HG03565 (cell line): ENCODE measurements around the gene FAM50A.

Source experiments
- ATAC-seq: cut with Tn5 transposase; IDR thresholded peaks from one replicate; pipeline ENCODE4 v1.9.1; 2021; ENCODE audit warnings: mild to moderate bottlenecking, moderate library complexity; ENCODE audit not compliant: unreplicated experiment

Gene FAM50A

DNA sequence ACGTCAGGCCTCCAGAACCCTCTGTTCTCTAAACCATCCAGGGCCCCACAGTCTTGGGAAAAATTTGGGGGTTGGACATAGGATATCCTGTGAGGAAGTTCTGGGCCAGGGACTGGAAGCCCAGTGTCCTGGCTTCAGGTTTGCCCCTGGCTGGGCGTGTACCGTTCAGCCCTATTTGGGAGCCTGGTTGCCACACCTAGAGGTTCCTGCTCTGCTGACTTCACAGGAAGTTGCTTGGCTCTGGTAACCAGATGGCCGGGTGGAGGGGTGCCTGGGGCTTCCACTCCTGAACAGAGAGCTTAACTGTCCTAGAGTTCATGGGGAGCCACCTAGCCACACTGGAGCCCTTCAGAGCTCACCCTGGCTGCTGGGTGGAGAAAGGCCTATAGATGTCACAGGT is 31.5 kb upstream of the FAM50A start:
- no peak for ATAC-seq

DNA sequence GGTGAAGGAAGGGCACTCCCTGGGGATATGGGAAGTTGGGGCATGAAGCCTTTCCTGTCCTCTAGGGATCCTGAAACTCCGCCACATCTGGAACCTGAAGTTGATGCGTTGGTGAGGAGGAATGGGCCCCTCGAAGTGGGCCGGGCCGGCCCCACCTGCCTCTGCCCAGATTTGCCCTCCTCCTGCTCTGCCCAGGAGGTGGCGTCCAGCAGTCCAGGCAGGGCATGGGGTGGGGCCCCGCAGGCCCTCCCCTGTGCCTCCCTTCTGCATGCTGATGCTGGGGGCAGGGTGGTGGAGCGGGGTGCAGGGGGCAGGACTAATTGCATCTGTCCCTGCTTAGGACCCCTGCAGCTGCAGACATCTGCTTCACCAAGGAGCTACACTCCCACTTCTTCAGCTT is 30.8 kb upstream of the FAM50A start:
- no peak for ATAC-seq

DNA sequence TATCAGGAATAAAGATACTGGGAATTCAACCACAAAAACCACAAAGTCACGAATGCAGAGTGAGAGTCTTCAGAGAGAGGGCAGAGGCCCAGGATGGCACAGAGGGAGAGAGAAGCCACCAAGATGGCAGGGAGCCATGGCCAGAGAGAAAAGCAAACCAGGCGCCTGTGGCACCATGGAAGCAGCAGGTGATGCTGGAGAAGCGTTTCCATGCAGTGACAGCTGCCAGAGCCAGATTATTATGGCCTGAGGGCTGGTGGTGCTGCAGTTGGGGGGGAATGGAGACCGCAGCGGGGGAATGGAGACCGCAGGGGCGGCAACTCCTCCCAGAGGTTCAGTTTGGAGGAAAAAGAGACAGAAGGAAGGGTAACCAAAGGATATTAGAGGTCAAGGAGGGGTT is 26.8 kb upstream of the FAM50A start:
- ATAC-seq, result no peak

DNA sequence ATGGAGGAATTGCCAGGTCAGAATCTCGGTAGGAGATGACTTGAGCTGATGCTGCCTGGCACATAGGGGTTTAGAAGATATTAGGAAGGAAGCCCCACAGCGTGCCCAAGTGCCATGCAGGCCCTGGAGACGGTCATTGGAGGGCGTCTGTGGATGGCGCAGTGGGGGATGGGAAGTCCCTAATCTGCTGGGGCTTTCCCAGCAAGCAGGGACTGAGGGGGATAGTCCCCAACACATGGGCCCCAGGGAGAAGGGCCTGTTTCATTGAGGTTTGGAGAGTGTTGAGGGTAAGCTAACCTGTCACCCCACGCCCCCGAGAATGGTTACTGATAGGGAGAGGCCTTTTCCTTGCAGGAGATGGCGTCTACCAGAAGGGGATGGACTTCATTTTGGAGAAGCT is 24.8 kb upstream of the FAM50A start:
- no peak for ATAC-seq

DNA sequence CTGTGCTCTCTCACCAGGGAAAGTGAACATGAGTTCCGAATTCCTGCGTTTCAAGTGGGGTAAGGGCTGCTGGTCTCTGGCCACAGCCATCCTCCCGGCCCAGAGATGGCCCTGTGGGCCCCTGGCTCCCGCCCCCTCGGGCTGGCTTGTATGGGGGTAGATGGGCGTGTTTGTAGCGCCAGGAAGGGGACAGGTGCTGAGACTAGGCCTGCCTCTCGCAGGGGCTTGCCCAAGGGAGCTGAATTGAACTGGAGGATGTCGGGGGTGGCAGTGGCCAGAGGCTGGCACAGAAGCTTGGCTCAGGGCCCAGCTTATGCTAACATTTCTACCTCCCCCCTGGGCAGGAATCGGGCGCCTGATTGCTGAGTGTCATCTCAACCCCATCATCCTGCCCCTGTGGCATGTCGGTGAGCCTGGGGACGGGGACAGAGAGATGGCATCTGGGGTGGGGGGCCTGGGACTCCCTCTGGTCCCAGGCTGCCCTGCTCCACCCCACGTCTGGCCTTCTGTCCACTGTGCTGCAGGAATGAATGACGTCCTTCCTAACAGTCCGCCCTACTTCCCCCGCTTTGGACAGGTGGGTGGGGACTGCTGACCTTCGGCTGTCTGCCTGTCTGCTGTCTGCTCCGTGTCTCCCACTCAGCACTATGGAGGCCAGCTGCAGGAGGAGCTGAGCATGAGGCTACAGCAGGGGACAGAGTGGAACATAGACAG is 24.1 kb upstream of the FAM50A start:
- ATAC-seq, result no peak

DNA sequence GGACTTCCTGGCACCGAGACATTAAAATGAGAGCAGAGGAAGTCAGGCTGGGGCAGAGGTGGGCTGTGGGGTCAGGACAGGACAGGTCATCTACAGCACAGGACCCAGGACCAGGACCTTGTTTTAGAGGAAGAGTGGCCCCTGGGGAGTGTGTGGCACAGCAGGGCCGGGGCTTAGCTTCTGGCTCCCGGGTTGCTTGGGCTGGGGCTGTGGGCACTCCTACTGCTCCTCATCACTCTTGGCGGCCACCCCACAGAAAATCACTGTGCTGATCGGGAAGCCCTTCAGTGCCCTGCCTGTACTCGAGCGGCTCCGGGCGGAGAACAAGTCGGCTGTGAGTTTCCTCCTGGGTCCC is 23.6 kb upstream of the FAM50A start:
- ATAC-seq, result no peak

DNA sequence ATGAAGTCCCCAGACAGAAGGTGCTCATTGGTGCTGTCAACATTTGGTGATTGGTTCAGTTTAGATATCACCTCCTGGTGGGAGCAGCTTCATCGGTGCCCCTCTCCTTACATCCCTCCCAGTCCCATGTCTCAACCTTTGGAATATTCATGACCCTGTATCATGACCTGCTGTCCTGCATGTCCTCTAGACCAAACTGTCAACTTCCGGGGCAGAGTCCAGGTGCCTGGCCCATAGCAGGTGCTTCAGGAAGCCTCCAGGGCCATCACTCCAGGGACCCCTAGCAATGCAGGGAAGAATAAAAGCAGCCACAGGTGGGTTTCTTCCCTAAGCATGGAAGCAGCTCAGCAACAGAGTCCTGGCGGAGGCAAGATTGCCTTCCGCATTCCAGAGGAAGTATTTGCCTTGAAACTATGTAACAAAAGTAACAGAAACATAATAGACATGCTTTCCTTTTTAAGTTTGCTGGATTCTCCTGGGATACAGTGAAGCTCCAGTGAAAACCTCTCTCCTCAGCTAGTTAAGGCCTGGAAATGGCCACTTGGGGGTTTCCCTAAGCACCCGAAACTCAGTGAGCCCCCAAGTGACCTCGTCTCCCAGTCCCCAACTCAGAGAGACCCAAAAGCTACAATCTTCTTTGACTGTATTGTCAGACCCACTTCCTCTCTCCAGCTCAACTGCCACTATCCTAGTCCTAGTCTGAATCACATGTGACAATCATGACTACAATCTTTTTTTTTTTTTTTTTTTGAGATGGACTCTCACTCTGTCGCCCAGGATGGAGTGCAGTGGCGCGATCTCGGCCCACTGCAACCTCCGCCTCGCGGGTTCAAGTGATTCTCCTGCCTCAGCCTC is 16.8 kb upstream of the FAM50A start:
- ATAC-seq, result no peak

DNA sequence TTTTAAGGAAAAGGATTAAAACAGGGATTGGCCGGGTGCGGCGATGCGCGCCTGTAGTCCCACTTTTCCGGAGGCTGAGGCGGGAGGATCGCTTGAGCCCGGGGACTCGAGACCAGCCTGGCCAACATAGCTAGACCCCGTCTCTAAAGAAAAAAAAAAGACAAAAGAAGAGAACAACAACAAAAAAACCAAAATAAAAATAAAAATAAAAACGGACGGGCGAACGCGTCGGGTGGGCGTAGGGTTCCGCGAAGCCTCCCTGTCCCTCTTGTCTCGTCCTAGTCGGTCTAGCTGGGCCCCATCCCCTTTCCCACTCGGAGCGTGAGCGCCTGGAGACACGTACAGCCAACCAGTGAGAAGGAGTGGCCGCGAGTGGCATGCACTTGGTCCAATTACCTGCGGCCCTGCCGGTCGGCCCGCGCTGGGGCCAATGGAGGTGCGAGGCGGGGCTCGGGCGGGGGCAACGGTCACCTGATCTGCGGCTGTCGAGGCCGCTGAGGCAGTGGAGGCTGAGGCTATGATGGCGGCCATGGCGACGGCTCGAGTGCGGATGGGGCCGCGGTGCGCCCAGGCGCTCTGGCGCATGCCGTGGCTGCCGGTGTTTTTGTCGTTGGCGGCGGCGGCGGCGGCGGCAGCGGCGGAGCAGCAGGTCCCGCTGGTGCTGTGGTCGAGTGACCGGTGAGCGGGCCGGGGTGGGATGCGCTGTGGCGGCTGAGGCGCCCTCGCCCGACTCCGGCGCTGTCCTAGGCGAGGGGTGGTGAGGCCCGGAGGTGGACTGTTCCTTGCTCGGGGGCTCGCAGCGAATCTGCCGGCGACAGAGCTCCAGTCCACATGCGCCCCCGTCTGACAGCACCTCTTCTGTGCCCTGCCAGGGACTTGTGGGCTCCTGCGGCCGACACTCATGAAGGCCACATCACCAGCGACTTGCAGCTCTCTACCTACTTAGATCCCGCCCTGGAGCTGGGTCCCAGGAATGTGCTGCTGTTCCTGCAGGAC is 15.5 kb upstream of the FAM50A start, which contains the start of gene ATP6AP1:
Gene ATP6AP1 (plus strand): TSS at position 502 of the 996 bp plus-strand sequence. CDS start 16 bp downstream, at position 518.
- peak; percentile 95 for ATAC-seq

DNA sequence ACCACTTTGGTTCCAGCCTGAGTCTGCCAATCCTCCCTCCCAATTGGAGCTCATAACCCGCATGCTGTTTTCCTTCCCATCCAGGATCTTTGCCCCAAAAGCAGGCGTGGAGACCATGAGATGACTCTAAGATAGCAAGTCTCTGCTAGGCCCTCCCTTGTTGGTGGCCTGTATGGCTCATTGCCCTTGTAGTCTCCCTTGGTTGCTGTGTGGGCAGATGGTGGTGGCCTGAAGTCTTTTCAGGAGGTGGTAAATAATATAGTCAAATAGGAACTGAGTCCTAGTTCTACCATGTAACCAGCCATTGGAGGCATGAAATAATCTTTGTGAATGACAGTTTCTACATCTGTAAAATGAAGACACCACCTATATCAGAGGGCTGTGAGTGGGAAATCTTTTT is 14.2 kb upstream of the FAM50A start:
- ATAC-seq, result no peak

DNA sequence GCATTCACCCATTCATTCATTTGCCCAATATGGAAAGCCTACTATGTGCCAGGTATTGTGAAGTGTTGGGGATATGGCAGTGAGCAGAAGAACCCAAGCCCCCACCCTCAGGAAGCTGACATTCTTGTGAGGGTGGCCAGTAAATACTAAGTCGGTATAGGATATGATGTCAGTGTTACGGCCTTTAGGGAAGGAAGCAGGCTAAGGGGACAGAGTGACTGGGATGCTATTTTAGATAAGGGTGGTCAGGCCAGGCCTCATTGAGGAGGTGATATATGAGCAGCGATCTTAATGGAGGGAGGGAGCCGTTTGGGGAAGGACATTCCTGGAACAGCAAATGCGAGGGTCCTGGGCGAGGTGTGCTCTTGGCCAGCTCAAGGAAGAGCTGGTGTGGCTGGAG is 13.5 kb upstream of the FAM50A start:
- ATAC-seq, result no peak

DNA sequence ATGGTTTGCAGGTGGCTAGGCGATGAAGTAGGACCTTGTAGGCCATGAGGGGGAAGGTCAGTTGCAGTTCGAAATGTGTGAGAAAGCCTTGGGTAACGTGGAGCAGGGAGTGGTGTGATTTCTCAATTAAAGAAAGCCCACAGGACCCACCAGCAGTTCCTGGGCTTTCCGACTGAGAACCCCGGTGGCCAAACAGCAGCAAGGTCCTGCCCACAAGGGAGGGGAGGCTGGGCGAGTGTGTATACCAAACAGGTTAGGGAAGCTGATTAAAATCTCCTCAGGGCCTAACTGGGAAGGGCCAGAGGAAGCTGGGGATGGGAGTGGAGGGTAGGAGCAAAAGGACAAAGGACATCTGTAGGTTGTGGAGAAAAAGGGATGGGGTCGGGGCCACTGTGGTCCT is 13.0 kb upstream of the FAM50A start:
- no peak for ATAC-seq

DNA sequence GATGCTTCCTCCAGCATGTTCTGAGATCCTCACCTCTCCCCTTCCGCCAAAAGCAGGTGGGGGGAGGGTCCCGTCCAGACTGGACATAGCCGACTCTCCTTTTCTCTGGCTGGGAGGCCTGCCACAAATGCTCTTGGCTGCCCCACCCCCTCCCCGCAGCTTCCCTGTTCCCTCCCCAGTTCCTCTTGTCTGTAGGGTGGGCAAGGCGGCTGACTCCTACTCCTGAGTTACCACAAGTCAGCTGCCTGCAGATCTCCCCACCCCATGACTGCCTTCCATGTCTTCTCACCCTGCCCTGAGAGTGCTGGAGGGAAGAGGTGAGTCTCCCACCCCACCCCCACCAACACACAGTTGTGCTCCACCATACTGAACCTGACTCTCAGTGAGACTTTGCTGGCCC is 12.6 kb upstream of the FAM50A start:
- ATAC-seq, result no peak

DNA sequence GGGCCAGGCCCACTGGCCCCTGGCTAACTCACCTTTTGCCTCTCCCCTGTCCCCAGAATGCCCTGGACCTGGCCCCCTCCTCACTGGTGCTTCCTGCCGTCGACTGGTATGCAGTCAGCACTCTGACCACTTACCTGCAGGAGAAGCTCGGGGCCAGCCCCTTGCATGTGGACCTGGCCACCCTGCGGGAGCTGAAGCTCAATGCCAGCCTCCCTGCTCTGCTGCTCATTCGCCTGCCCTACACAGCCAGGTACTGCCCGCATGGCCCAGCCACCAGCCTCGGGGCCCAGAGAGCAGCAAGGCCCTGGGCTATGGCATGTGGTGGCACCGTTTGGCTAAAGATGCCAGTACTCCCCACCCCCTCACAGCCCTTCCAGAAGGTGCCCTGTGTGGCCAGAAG is 11.7 kb upstream of the FAM50A start:
- ATAC-seq, result no peak

DNA sequence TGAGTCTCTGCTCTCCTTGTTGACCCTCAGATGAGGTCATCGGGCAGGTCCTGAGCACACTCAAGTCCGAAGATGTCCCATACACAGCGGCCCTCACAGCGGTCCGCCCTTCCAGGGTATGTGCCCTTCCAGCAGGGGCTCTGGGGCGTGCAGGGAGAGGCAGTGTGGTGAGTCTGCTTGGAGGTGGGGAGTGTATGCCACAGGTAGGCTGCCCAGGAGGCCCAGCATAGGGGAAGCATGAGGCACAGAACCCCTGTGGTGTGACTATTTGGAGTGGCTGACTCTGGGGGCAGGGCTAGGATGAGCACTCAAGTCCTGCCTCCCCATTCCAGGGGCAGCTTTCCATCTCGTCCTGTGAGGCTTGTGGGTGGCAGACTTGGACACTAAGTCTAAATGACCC is 10.3 kb upstream of the FAM50A start:
- ATAC-seq, result no peak

DNA sequence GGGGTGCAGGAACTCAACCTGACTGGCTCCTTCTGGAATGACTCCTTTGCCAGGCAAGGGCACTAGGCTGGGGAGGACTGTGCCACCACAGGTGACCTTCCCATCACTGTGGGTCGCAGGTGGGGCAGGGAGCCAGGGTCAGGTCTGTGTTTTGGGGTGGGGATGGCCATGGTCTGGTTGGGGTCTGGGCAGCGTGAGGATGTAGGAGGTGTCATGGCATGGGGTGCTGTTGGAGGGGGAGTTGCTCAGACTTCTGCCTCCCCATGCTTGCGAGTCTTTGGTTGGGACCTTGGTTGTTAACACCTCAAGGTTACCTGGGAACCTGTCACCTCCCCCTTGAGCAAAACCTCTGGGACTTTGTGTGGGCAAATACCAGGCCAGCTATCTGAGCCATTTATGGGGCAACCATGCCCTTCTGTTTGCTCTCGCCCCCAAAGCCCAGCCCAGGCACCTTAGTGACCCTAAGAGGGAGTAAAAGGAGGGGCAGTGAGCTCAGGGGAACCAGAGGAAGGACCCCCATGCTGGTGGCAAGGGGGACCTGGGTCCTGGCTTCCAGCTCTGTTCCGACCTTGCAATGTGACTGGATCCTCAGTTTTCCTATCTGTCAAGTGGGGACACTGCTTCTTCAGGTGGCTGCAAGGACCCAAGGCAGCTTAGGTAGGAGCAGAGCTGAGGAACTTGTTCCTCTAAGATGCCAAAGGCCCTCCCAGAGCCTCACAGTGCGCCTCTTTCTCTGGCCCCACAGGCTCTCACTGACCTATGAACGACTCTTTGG is 9.4 kb upstream of the FAM50A start:
- ATAC-seq, result no peak

DNA sequence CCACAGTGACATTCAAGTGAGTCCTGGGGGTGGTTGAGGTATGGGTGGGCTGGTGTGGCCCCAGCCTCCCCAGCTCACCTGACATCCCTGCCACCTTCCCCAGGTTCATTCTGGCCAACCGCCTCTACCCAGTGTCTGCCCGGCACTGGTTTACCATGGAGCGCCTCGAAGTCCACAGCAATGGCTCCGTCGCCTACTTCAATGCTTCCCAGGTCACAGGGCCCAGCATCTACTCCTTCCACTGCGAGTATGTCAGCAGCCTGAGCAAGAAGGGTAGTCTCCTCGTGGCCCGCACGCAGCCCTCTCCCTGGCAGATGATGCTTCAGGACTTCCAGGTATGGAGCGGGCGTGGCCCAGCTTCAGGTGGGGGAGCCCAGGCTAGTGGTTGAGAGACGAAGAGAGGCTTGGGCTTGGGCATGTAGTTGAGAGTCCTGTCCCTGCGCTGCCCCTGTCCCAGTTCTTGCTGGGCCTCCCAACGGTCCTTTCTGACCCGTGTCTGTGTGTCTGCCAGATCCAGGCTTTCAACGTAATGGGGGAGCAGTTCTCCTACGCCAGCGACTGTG is 8.7 kb upstream of the FAM50A start:
- no peak for ATAC-seq

DNA sequence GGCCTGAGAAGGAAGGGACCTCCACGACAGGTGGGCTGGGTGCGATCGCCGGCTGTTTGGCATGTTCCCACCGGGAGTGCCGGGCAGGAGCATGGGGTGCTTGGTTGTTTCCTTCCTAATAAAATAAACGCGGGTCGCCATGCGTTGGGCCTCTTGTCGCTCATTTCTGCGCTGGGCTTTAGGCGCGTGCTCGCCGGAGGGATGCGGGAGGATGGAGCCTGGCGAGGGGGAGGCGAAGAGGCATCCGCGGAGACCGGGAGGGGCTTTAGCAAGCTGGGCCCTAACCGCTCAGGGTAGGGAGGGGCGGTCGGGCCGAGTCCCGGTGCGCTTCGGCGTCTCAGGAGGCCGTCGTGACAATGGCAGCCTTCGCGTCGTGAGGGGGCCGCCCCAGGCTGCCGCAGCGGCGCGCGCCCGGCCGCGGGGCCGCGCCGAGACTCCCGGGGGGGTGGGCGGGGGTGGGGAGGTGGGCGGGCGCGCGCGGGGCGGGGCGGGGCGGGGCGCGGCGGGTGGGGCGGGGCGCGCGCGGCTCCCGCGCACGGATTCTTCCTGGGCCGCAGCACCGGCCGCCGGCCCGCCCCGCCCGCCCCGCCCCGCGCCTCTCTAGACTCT is 7.5 kb upstream of the FAM50A start:
- no peak for ATAC-seq

DNA sequence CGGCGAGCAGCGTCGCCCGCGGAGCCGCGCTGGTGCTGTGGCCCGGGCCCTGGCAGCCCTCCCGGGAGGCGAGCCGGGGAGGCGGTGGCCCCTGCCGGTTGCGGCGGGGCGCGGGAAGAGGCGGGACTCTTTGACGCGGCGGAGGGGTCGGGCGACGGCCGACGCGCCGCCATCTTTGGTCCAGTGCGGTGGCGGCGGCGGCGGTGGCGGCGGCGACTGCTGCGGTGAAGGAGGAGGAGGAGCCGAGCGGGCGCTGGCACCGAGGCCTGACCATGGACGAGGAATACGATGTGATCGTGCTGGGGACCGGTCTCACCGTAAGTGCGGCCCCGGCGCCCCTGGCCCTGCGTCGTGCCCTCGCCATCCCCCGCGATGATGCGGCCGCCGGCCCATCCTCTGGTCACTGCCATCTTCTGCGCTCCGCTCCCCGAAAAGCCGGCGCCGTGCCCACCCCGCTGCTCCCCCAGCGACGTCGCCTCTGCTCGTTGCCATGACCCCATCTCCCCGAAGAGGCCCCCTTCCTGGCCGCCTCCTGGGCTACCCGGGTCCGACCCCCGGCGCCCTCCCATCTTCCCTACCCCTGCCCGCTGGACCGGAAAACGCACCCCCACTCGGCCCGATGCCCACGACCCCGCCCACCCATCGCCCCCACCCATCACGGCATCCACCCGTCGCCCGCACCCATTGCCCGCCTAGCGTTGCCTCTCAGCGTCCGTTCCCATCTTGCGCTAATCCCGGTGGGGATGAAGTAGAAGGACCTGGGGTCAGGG is 6.8 kb upstream of the FAM50A start, which contains the start of gene GDI1:
Gene GDI1 (plus strand): TSS at position 172 of the 770 bp plus-strand sequence. CDS start 101 bp downstream, at position 273.
- ATAC-seq, result no peak
